Renal cortex interstitium (tissue), 3 donors: ENCODE data around the gene PTTG1. TPM values are rescaled to one million over a fixed set of nuclear protein-coding genes. Genes with fewer than 3 reads are reported as not detected.

Experiments
- polyA plus RNA-seq, 3 donors: library from polyadenylated mRNA; unstranded; fragments of 120-200 nt; gene quantifications; one replicate each; pipeline ENCODE4 v1.2.1, GENCODE V29; 2013; ENCODE audit not compliant: insufficient read length in 3 of 3

PTTG1 gene
- polyA plus RNA-seq, 3 donors: 59.6 to 83.6 (median 81.7) TPM

Other genes with a start within 250 kb of the PTTG1 start
- not detected for gene FABP6, start 192.3 kb upstream of the PTTG1 start, polyA plus RNA-seq
- gene CCNJL, start 109.3 kb upstream of the PTTG1 start, polyA plus RNA-seq: 1 to 10 TPM; 7.8 to 9.7 (median 8.6) TPM
- 1 to 10 TPM in 2 of 3 donors, under 1 TPM in 1; 0.82 to 2.3 (median 1.3) TPM for gene C1QTNF2, start 51.2 kb upstream of the PTTG1 start, polyA plus RNA-seq
- 10 to 100 TPM; 13.5 to 17.4 (median 16.5) TPM for gene FAM200C, start 21.8 kb upstream of the PTTG1 start, polyA plus RNA-seq
- 10 to 100 TPM; 73.0 to 77.4 (median 75.9) TPM for gene SLU7, start 2.8 kb upstream of the PTTG1 start, polyA plus RNA-seq